Fibroblast of pulmonary artery (primary cell): Measurements from ENCODE around the gene AXIN1.

ENCODE experiments used
- DNase-seq: peaks from one replicate; pipeline ENCODE4 v3.0.0-alpha.2; 2010; ENCODE audit warnings: low read depth
- H3K4me3 ChIP-seq: replicated peaks from 2 replicates; pipeline ENCODE4 v1.5.1; 2011; ENCODE audit warnings: low read depth, mild to moderate bottlenecking, control low read depth, low read length, moderate library complexity
- TF ChIP-seq, protein P1 (sequence below): IDR thresholded peaks from 2 replicates; pipeline ENCODE4 v1.5.1; 2011; ENCODE audit warnings: mild to moderate bottlenecking, control low read depth, low read length, inconsistent platforms; ENCODE audit errors: missing control alignments

Gene AXIN1

DNA sequence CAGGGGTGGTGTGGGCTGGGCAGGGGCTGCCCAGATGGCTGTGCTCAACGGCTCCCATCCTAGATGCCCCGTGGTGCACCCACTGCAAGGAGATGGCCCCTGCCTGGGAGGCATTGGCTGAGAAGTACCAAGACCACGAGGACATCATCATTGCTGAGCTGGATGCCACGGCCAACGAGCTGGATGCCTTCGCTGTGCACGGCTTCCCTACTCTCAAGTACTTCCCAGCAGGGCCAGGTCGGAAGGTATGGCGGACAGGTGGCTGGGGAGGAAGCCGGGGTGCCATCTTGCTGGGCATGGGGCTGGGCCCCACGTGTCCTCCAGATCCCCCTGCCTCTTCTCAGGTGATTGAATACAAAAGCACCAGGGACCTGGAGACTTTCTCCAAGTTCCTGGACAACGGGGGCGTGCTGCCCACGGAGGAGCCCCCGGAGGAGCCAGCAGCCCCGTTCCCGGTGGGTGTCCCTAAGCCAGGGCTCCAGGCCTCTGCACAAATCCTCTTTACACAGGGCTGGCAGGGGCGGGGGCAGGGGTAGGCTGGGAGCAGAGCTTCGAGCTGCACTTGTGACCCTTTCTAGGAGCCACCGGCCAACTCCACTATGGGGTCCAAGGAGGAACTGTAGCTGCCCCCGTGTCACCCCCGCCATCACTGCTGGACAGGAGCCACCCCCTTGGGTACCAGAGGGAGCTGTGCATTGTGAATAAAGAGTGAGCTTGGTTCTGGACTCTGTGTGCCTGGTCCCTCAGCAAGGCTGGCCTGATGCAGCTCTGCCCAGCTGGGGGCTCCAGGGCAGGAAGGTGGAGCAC is 65.8 kb downstream of the AXIN1 start:
- TF ChIP-seq, protein P1, sequence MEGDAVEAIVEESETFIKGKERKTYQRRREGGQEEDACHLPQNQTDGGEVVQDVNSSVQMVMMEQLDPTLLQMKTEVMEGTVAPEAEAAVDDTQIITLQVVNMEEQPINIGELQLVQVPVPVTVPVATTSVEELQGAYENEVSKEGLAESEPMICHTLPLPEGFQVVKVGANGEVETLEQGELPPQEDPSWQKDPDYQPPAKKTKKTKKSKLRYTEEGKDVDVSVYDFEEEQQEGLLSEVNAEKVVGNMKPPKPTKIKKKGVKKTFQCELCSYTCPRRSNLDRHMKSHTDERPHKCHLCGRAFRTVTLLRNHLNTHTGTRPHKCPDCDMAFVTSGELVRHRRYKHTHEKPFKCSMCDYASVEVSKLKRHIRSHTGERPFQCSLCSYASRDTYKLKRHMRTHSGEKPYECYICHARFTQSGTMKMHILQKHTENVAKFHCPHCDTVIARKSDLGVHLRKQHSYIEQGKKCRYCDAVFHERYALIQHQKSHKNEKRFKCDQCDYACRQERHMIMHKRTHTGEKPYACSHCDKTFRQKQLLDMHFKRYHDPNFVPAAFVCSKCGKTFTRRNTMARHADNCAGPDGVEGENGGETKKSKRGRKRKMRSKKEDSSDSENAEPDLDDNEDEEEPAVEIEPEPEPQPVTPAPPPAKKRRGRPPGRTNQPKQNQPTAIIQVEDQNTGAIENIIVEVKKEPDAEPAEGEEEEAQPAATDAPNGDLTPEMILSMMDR, result no peak
- no peak for DNase-seq
- no peak overlapping the region for H3K4me3 ChIP-seq

DNA sequence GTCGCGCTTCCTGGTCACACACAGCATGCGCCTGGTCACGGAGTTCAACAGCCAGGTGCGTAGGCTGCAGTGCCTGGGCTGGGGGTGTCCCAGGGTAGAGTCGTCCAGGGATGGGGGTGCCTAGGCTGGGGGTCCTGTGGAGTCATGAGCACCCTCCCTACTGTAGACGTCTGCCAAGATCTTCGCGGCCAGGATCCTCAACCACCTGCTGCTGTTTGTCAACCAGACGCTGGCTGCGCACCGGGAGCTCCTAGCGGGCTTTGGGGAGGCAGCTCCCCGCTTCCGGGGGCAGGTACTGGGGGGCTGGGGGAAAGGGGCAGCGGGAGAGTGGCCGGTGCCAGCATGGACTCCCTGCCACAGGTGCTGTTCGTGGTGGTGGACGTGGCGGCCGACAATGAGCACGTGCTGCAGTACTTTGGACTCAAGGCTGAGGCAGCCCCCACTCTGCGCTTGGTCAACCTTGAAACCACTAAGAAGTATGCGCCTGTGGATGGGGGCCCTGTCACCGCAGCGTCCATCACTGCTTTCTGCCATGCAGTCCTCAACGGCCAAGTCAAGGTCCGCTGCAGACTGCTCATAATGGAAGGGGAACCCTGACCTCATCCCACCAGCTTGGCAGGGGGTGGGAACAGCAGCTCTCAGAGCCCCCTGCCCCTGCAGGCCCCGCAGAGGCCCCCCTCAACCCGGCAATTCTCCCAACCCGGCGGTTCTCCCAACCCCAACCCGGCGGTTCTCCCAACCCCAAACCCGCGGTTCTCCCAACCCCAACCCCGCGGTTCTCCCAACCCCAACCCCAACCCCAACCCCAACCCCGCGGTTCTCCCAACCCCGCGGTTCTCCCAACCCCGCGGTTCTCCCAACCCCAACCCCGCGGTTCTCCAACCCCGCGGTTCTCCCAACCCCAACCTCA is 67.1 kb downstream of the AXIN1 start:
- no peak overlapping the region for H3K4me3 ChIP-seq
- no peak for DNase-seq
- TF ChIP-seq, protein P1, result no peak

DNA sequence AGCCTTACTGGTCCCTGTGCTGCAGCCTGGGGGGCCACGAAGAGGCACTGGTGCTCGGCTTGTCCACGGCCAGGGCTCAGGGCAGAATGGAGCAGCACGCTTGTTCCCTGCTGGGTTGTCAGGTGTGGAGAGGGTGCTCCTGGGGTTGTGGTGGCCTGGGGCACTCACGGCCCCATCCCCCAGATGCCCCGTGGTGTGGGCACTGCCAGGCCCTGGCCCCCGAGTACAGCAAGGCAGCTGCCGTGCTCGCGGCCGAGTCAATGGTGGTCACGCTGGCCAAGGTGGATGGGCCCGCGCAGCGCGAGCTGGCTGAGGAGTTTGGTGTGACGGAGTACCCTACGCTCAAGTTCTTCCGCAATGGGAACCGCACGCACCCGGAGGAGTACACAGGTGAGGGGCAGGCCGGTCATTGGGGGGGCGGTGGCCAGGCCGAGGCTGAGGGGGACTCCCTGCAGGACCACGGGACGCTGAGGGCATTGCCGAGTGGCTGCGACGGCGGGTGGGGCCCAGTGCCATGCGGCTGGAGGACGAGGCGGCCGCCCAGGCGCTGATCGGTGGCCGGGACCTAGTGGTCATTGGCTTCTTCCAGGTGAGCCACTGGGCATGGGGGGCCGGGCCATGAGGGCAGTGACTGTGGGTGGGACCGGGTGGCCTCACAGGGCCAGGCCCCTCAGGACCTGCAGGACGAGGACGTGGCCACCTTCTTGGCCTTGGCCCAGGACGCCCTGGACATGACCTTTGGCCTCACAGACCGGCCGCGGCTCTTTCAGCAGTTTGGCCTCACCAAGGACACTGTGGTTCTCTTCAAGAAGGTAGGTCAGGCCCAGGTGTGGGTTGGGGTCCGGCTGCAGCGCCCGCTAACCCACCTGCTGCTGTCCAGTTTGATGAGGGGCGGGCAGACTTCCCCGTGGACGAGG is 68.1 kb downstream of the AXIN1 start:
- H3K4me3 ChIP-seq, result no peak overlapping the region
- TF ChIP-seq, protein P1, result no peak
- no peak for DNase-seq

DNA sequence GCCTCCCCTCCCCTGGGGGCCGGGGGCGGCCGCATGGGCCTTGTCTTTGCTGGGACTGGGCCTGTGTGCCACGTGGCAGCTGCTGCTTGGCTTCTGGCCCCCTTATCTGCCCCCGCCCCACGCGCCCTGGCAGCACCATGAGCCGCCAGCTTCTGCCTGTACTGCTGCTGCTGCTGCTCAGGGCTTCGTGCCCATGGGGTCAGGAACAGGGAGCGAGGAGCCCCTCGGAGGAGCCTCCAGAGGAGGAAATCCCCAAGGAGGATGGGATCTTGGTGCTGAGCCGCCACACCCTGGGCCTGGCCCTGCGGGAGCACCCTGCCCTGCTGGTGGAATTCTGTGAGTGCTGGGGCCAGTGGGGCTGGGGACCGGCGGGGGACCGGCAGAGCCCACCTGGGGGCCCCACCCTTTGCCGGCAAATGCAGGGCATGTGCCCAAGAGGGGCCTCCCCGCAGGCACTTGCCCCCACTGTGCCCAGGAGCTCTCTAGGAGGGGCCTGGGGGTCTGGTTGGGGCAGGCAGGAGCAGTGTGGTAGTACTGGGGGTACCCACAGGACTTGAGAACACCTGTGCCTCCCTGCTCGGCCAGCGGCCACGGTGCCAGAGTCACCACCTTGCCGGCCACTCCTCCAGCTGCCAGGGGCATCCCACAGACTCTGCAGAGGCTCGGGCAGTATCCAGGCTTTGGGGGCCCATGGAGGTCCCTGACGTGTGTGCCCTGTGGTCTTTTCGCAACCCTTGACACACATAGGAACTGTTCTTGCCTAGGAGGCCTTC is 69.3 kb downstream of the AXIN1 start, which contains the start of gene PDIA2:
TSS of gene PDIA2 (plus strand) at position 132 of the 773 bp plus-strand sequence. CDS start at position 138, 6 bp downstream.
- no peak for DNase-seq
- TF ChIP-seq, protein P1, result no peak
- no peak within 1 kb of the TSS for H3K4me3 ChIP-seq

DNA sequence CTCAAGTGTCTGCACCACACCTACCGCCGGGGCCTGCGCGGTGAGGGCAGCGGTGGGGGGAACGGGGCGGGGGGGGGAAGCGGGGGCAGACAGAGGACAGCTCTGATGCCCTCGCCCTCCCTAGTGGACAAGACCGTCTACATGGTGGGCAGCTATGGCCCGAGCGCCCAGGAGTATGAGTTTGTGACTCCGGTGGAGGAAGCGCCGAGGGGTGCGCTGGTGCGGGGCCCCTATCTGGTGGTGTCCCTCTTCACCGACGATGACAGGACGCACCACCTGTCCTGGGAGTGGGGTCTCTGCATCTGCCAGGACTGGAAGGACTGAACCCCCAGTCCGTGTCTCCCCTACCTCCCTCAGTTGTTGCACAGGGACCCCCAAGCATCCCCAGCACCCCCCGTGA is 70.0 kb downstream of the AXIN1 start:
- TF ChIP-seq, protein P1, result no peak

More for the DNA sequence above, 70.0 kb downstream of the AXIN1 start:
- DNase-seq, result no peak
- H3K4me3 ChIP-seq, result no peak overlapping the region
